DMS79 treated with DMSO at 0.1 percent for 48 hours (cell line): ENCODE measurements around the gene TAF1A.

ENCODE experiments used
- DNase-seq: peaks from one replicate; lab custom pipeline; 2025; lab: John Stamatoyannopoulos, UW

The TAF1A gene

DNA sequence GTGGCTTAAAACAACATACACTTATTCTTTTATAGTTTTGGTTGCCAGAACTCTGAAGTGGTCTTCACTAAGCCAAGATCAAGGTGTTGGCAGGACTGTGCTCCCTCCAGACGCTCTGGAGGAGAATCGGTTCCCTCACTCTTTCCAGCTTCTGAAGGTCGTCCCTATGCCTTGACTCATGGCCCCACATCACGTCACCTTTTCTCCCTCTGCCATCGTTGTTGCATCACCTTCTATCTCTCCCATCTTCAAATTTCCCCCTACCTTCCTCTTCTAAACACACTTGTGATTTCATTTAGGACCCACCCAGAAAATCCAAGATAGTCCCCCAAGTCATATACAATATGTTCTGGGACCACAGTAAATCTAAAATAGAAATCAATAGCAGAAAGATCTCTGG is 54.3 kb downstream of the TAF1A start:
- no peak for DNase-seq

GRCh38 chr1:222530852-222531251 is 58.9 kb downstream of the TAF1A start:
- DNase-seq = no peak

DNA sequence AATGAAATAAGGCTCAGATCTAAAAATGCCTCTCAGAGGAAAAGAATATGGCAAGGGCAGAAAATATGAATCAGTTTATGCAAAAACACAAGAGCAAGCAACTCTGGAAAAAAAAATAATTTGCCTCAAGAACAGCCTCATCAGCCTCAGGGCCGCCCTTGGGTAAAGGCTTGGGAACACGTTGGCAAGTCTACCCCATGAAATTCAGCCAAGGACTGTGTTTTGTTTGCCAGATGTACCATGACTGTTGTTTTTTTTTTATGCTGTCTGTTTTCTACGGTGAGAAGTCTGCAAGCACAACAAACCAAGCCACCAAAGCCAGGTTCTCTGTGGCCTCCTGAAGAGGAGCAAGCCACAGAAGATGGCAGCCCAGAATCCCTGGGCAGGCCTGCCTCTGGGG is 59.8 kb downstream of the TAF1A start:
- no peak for DNase-seq

DNA sequence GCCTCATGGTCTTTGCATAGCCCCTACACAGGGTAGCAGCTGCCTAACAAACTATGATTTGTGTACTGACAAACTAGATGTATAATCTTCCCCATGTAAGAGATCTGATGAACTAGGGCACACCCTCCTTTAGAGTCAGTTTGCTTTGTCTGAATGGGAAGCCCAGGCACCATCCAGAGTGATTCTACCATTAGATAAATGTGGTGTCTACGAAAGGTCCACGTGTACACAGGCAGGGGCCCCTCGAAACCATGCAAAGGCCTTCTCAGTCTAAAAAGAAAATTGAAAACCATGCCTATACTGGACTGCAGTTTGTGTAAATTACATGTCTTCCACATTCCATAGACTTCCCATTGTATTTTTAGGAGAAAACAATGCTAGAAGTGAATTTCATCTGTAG is 60.6 kb downstream of the TAF1A start:
- no peak for DNase-seq

GRCh38 chr1:222525951-222526350 is 63.8 kb downstream of the TAF1A start:
- no peak for DNase-seq

GRCh38 chr1:222523852-222524251 is 65.9 kb downstream of the TAF1A start:
- DNase-seq = no peak

- no peak for DNase-seq
These were observed 67.4 kb downstream of the TAF1A start for GRCh38 chr1:222522105-222522915.

DNA sequence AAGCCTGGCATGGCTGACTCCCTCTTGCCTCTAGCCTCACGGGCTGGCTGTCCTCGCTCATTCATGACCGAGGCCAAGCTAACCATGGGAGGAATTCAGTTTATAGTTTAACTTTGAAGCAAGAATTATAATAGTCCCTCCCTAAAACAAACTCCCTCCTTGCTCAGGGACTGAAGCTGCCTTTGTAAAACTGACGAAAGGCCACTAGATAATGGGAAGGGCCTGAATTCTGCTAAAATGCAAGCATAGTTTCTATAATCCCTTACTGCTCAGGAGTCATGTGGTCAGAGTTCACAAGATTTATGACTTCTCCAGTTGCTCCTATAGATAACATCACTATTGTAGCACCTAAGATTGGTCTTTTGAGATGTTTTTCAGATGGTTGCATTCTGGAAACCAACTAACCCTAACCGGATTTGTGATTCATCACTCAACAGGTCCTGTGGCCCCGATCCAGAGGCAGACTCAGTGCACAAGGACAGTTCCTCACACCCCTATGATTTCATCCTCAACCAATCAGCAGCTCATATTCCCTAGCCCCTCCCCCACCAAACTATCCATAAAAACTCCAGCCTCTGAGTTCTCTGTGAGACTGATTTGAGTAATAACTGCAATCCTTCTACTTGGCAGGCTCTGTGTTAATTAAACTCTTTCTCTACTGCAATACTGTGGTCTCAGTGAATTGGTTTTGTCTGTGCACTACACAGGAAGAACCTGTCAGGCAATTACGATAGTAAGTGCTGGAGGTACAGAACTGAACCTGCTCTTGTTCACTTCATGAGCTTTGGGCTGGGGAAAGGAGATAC is 68.2 kb downstream of the TAF1A start:
- DNase-seq = no peak
